ENCODE measurements around the gene FRK. TPM values are rescaled to one million over a fixed set of nuclear protein-coding genes. Genes with fewer than 3 reads are reported as not detected.
"Not testable (repeated sequence)": the region's sequence is repeated elsewhere in the genome, so short reads cannot be mapped to it uniquely, and the experiment has no call there.

FRK gene
- total RNA-seq, 1 donor from 2014 or later = 0.05 TPM

- no peak for DNase-seq (ENCODE audit: extremely low spot score, unreplicated experiment)
- H3K36me3 Mint-ChIP-seq (ENCODE audit: unreplicated experiment) = no peaks in the 10 kb centered on the region
- no peaks in the 10 kb centered on the region for H3K4me1 Mint-ChIP-seq (ENCODE audit: unreplicated experiment)
- H3K4me3 Mint-ChIP-seq (ENCODE audit: unreplicated experiment) = no peak overlapping the region
- H3K27ac Mint-ChIP-seq (ENCODE audit: unreplicated experiment) = no peak overlapping the region
- H3K9me3 Mint-ChIP-seq (ENCODE audit: unreplicated experiment) = peaks cover 24% of the 10 kb centered on the region
- H3K27me3 Mint-ChIP-seq (ENCODE audit: unreplicated experiment) = peaks cover 8% of the 10 kb centered on the region
- no peak for TF ChIP-seq CTCF (IDR thresholded peaks at IDR 0.05)
Observed at GRCh38 chr6:116046737-116047136, 14.0 kb downstream of the FRK start.

DNA sequence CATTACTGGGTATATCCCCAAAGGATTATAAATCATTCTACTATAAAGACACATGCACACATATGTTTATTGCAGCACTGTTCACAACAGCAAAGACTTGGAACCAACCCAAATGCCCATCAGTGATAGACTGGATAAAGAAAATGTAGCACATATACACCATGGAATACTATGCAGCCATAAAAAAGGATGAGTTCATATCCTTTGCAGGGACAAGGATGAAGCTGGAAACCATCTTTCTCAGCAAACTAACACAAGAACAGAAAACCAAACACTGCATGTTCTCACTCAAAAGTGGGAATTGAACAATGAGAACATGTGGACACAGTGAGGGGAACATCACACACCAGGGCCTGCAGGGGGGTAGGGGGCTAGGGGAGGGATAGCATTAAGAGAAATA lies 14.4 kb downstream of the FRK start:
- peaks cover 24% of the 10 kb centered on the region for H3K9me3 Mint-ChIP-seq (ENCODE audit: unreplicated experiment)
- H3K4me1 Mint-ChIP-seq (ENCODE audit: unreplicated experiment); H3K4me3 Mint-ChIP-seq (ENCODE audit: unreplicated experiment); H3K27ac Mint-ChIP-seq (ENCODE audit: unreplicated experiment); DNase-seq (ENCODE audit: extremely low spot score, unreplicated experiment); H3K27me3 Mint-ChIP-seq (ENCODE audit: unreplicated experiment); H3K36me3 Mint-ChIP-seq (ENCODE audit: unreplicated experiment): not testable (repeated sequence)

GRCh38 chr6:116041934-116042333 lies 18.8 kb downstream of the FRK start:
- Mint-ChIP-seq H3K9me3 (ENCODE audit: unreplicated experiment) (peaks cover 24% of the 10 kb centered on the region), H3K27ac (ENCODE audit: unreplicated experiment) (no peak overlapping the region), H3K4me1 (ENCODE audit: unreplicated experiment) (no peaks in the 10 kb centered on the region), H3K36me3 (ENCODE audit: unreplicated experiment) (no peaks in the 10 kb centered on the region), H3K27me3 (ENCODE audit: unreplicated experiment) (peaks cover 8% of the 10 kb centered on the region), H3K4me3 (ENCODE audit: unreplicated experiment) (no peak overlapping the region)
- no peak for DNase-seq (ENCODE audit: extremely low spot score, unreplicated experiment)
- no peak for TF ChIP-seq CTCF (IDR thresholded peaks at IDR 0.05)

- no peak for TF ChIP-seq CTCF (IDR thresholded peaks at IDR 0.05)
- H3K27me3 Mint-ChIP-seq (ENCODE audit: unreplicated experiment) = peaks cover 8% of the 10 kb centered on the region
- H3K4me1 Mint-ChIP-seq (ENCODE audit: unreplicated experiment) = no peaks in the 10 kb centered on the region
- no peak overlapping the region for H3K27ac Mint-ChIP-seq (ENCODE audit: unreplicated experiment)
- H3K36me3 Mint-ChIP-seq (ENCODE audit: unreplicated experiment) = no peaks in the 10 kb centered on the region
- peaks cover 24% of the 10 kb centered on the region for H3K9me3 Mint-ChIP-seq (ENCODE audit: unreplicated experiment)
- no peak for DNase-seq (ENCODE audit: extremely low spot score, unreplicated experiment)
- no peak overlapping the region for H3K4me3 Mint-ChIP-seq (ENCODE audit: unreplicated experiment)
Observed at GRCh38 chr6:116040993-116041392, 19.7 kb downstream of the FRK start.

- Mint-ChIP-seq H3K9me3 (ENCODE audit: unreplicated experiment) (no peaks in the 10 kb centered on the region), H3K27me3 (ENCODE audit: unreplicated experiment) (no peaks in the 10 kb centered on the region), H3K4me1 (ENCODE audit: unreplicated experiment) (peaks cover 11% of the 10 kb centered on the region), H3K36me3 (ENCODE audit: unreplicated experiment) (no peaks in the 10 kb centered on the region), H3K27ac (ENCODE audit: unreplicated experiment) (no peak overlapping the region), H3K4me3 (ENCODE audit: unreplicated experiment) (no peak overlapping the region)
- TF ChIP-seq CTCF (IDR thresholded peaks at IDR 0.05) = no peak
- DNase-seq (ENCODE audit: extremely low spot score, unreplicated experiment) = no peak
Observed at GRCh38 chr6:116036885-116037284, 23.8 kb downstream of the FRK start.

All from osteocyte (in vitro differentiated cells).